ENCODE data around the gene TAGLN.

The TAGLN gene

GRCh38 chr11:117212697-117213355, 13.7 kb downstream of the TAGLN start:
- no peak for DNase-seq (ENCODE audit: low read depth in 1 of 2, low spot score in 1 of 2)

DNA sequence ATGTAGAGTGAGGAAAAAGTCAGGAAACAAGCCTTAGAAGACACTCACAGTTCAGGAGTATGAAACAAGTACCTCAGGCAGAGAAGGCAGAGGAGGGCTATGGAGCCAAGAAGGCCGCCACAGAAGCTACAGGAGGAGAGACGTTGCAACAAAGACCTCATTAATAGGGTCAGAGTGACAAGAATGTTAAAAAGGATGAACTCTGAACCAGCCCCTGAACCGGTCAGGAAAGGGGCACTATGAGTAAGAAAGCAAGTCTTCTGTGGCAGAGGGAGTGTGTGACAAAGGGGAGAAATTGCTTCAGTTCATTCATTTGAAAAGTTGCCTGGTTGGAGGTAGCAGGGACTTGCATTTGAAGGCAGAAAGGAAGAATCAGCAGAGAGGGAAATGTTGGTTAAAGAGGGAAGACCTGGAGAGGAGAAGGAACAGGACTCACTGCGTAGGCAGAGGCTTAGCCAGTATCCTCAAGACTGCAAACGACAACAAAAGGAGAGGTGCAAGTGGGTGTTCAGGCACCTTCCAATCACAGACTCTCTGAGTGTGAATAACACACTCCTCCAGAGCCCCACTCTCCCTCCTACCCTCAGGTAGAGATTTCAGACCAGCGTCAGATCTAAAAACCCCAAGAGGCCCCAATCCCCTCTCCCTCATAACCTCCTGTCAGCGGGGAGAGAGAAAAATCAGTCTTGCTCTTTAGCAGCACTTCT, 15.4 kb downstream of the TAGLN start:
- DNase-seq (ENCODE audit: low read depth in 1 of 2, low spot score in 1 of 2), result no peak

GRCh38 chr11:117217141-117218084, 18.2 kb downstream of the TAGLN start:
- DNase-seq (ENCODE audit: low read depth in 1 of 2, low spot score in 1 of 2), result no peak

DNA sequence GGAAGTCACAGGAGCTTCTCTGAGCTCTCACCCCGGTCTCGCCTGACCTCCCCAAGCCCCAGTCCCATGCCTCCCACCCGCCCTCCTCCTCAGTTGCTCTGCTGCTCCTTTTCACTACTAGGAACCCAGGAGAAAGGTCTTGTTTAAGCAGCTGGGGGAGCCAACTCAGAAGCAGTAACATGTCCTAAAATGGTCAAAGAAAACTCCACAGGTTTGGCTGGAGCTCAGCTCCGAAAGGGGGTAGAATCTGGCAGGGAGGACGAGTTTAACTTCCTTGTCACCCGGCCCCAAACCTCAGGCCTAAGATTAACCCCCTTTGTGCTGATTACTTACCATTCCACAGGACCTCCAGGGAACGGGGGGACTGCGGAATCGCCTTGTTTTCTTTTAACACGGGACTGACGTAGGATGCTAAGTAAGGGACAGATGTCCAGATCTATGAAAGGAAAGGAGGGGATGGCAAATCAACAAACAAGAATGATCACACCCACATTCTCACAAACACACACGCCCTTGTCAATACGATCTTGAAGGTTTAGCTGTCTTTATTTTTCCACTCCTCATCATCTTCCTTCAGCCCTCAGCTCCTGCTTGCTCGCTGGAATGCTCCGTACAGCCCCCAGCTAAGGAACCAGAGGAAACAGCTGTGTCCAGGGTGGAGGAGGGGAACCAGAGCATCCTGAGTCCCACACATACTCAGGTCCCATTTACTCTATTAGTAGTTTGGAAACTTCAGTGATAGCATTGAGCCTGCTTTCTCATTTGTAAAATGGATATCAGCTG, 19.2 kb downstream of the TAGLN start:
- no peak for DNase-seq (ENCODE audit: low read depth in 1 of 2, low spot score in 1 of 2)

- no peak for DNase-seq (ENCODE audit: low read depth in 1 of 2, low spot score in 1 of 2)
Measured at GRCh38 chr11:117219001-117219400, 19.8 kb downstream of the TAGLN start.

DNA sequence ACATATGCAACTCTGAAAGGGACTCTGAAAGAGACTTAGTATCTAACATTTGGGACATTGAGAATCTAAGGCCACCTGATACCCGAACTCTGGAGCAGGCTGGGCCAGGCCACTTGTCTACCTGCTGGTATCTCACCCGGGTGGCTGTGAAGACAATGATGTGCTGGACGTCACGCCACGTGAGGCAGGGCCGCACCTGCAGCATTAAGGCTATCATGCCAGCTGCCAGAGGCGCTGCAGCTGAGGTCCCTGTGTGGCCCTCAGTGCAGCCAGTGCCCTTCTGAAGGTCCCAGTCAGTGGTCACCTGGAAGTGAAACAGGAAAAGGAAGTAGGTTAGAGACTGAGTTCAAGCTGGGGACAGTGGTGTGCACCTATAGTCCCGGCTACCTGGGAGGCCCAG, 20.3 kb downstream of the TAGLN start:
- DNase-seq (ENCODE audit: low read depth in 1 of 2, low spot score in 1 of 2), result no peak

GRCh38 chr11:117219995-117220394, 20.8 kb downstream of the TAGLN start:
- DNase-seq (ENCODE audit: low read depth in 1 of 2, low spot score in 1 of 2), result no peak

- no peak for DNase-seq (ENCODE audit: low read depth in 1 of 2, low spot score in 1 of 2)
Measured at GRCh38 chr11:117220568-117220967, 21.4 kb downstream of the TAGLN start.

- no peak for DNase-seq (ENCODE audit: low read depth in 1 of 2, low spot score in 1 of 2)
Measured at GRCh38 chr11:117220999-117221774, 22.0 kb downstream of the TAGLN start.

GRCh38 chr11:117221775-117222517, 22.8 kb downstream of the TAGLN start:
- DNase-seq (ENCODE audit: low read depth in 1 of 2, low spot score in 1 of 2), result no peak

DNA sequence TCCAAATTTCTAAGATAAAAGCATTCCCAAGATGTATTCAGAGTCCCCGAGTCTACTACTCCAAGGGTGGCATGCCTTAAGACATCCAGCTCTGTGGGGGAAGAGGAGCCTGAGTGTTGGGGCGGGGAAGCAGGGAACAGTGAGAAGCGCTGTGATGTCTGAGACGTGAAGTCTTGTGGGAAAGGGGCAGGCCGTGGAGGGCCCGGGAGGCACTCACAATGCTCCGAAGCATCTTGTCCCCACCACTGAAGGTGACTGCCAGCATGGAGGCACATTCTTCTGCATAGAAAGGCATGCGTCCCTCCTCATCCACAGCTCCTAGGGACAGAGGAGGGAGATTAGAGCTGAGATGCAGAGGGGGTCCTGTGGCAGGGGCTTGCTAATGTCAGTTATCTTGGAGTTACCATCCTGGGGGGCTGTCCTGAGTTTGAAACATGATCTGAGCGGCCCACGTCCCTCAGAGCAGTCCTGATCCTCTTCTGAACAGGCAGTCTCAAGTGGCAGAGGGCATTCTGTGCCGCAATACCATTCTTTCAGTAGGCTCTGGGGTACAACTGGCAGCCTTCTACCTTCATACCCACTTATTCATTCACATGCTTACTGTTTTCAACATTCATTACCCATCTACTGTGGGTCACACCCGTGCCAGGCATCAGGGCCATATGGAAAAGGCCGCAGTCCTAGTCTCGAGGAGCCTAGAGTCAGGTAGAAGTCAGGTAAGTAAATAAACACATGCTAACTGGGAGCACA, 24.0 kb downstream of the TAGLN start:
- DNase-seq (ENCODE audit: low read depth in 1 of 2, low spot score in 1 of 2), result no peak

GRCh38 chr11:117223741-117224689, 24.8 kb downstream of the TAGLN start:
- no peak for DNase-seq (ENCODE audit: low read depth in 1 of 2, low spot score in 1 of 2)

DNA sequence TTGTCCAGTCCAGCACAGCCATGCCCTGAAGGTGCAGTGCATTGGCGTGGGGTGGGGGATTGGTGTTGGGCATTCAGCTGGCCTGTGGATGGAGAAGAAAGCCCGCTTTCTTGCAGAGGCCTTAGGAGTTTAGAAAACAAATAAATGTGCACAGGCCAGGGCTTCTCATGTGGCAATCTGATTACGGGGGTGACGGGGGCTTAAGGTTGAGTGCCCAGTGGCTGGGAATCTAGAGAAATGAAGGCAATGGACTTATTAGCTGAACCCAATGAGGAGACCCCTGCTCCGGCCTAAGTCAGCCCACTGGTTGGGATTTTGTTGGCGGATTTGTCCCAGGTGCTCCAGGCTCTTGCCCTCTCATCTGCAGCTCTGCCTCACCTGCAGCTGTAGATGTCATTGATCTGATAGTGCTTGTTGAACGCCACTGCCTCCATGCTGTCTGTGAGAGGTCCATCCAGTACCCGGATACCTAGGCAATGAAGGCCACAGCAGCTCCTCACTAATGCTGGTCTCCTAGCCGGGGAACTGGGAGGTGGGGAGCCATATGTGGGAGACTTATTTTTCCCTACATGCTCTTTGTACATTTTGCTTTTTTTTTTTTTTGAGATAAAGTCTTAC, 26.5 kb downstream of the TAGLN start:
- DNase-seq (ENCODE audit: low read depth in 1 of 2, low spot score in 1 of 2), result no peak

- no peak for DNase-seq (ENCODE audit: low read depth in 1 of 2, low spot score in 1 of 2)
Measured at GRCh38 chr11:117226388-117227385, 27.5 kb downstream of the TAGLN start.

DNA sequence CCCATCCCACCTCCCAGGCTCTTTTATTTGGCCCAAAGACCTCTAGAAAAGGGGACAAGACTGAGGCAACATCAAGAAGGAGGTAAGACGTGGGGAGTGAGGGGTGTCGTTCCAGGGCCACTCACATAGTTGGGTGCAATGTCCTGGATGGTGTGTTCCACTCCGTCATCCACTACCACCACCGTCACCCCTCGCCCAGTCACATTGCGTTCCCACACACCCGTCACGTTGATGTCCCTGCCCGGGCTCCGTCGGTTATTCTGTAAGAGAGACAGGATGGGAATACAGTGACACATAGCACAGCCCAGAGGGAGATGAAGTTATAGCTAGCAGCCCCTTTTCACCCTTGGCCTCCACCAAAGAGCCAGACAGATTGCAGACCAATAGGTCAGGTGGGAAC, 28.9 kb downstream of the TAGLN start:
- DNase-seq (ENCODE audit: low read depth in 1 of 2, low spot score in 1 of 2), result no peak

DNA sequence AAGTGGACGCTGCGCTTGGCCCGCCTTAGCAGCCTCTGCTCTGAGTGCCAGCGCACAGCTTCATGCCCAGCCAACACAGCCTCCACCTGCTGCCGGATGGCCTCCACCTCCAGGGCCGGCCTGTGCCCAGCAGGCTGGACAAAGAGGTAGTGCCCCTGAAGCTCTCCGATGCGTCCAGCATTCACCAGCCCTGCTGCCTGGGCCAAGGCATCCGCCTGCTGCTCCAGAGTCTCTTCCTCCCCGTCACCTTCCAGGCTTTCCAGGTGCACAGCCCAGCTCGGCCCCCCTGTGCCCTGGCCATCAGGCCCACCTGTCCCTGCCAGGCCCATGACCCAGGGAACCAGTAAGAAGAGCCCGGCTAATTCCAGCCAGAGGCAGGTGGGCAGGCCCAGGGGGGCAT, 30.2 kb downstream of the TAGLN start:
- DNase-seq (ENCODE audit: low read depth in 1 of 2, low spot score in 1 of 2), result no peak

Data from stimulated activated CD4-positive, alpha-beta T cell treated with anti-CD3 and anti-CD28 coated beads, Interleukin-15, amount 100 ng/mL, for 1 hour (primary cell).